ENCODE measurements around the gene AREG. TPM values are rescaled to one million over a fixed set of nuclear protein-coding genes. Genes with fewer than 3 reads are reported as not detected.

AREG gene
- total RNA-seq, 2 experiments from 2014 or later, result 0.65 TPM; not detected in 1

DNA sequence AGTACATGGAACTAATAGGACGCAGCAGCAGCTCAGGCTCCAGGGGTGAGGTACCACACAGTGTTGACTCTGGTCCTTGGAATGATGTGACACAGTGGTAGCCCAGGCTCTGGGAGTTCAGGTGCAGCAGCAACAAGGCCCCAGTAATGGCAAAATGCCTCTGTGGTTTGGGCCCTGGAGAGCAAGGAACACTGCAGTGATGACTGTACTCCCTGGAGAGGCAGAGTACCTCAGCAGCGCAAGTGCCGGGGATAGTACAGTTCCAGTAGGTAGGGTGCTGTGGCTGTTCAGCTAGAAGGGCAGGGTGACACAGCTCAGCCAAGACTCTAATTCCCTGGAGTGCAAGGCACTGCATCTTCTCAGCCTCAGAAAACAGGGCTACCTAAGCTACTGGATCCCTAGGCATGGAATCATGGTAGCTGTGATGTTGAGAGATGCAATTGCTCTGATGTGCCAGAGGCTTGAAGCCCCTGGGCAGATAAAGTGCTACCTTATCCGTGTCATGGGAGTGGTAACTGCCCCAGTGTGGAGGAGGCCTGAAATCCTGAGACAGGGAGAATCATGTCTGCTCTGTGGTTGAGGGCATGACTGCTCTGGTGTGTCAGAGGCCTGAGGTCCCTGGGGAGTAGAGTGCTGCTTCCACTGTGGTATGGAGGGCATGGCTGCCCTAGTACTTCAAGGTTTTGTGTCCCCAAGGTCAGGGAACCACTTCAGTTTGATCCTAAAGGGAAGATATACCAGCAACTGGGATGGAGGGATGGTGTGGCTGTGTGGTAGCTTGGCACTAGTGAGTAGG is 55.2 kb downstream of the AREG start:
- POLR2A ChIA-PET, result no interaction called here
- CTCF ChIA-PET, result no interaction called here

DNA sequence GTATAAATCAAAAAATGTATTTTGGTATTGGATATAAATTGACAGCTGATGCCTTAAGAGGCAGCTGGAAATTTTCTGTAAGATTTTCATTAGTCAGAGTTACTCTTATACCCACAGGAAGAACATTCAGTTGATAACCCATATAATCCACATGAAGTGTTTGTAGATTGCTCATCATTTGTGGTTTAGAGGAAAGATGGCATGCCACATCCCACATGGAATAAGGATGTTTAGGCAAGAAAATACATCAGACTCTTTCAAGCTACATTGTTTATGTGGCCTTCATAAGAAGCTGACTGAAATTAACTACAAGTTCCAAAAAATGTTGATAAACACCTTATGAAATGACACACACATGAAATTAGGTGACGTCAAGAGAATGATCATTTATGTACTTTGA is 56.6 kb downstream of the AREG start:
- ChIA-PET CTCF (no interaction called here), POLR2A (no interaction called here)

DNA sequence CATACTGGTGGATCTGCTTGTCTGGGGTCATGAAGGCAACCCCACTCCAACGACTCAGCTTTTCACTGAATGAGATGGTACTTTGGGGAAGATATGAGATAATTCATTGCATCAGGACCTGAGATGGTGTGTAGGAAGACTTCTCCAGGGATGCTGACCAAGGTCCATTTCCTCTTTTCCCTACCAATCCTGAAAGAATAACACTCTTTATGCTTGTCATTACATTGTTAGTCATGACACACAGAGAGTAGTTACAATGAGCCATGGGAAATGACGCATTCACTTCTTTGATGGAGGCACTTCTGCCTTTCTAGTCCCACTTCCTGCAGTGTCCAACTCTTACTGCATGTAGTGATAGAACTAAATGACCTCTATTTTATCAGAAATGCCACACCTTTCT is 58.6 kb downstream of the AREG start:
- CTCF ChIA-PET, result no interaction called here

DNA sequence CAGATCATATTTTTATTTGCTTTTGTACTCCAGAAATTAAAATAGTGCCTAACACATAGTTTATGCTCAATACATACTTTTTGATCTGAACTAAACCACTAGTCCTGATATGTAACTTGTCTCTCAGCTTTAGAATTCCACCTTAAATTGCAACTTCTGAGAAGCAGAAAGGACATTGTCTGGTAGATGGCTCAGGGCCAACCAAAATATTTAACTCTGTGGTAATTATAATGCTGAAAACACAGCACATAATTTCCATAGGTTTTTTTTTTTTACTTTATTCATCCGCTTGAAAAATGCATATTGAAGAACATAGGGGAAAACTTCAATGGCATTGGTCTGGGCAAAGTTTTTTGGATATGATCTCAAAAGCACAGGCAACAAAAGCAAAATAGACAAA is 59.3 kb downstream of the AREG start:
- ChIA-PET CTCF (no interaction called here), POLR2A (no interaction called here)

More for the DNA sequence above, 58.6 kb downstream of the AREG start:
- POLR2A ChIA-PET, result no interaction called here

Other genes with a start within 250 kb of the AREG start
- gene EPGN, start 136.7 kb upstream of the AREG start, total RNA-seq, result not detected
- gene EREG, start 80.0 kb upstream of the AREG start, total RNA-seq, result not detected

Data from activated CD8-positive, alpha-beta memory T cell treated with anti-CD3 and anti-CD28 coated beads for 36 hours (primary cell).